ENCODE measurements around the gene STAT5A. TPM values are rescaled to one million over a fixed set of nuclear protein-coding genes. Genes with fewer than 3 reads are reported as not detected.
"Not testable (repeated sequence)": the region's sequence is repeated elsewhere in the genome, so short reads cannot be mapped to it uniquely, and the experiment has no call there.

Gene STAT5A
- total RNA-seq, 4 donors from 2014 or later: 31.9 to 46.1 (median 34.0) TPM

DNA sequence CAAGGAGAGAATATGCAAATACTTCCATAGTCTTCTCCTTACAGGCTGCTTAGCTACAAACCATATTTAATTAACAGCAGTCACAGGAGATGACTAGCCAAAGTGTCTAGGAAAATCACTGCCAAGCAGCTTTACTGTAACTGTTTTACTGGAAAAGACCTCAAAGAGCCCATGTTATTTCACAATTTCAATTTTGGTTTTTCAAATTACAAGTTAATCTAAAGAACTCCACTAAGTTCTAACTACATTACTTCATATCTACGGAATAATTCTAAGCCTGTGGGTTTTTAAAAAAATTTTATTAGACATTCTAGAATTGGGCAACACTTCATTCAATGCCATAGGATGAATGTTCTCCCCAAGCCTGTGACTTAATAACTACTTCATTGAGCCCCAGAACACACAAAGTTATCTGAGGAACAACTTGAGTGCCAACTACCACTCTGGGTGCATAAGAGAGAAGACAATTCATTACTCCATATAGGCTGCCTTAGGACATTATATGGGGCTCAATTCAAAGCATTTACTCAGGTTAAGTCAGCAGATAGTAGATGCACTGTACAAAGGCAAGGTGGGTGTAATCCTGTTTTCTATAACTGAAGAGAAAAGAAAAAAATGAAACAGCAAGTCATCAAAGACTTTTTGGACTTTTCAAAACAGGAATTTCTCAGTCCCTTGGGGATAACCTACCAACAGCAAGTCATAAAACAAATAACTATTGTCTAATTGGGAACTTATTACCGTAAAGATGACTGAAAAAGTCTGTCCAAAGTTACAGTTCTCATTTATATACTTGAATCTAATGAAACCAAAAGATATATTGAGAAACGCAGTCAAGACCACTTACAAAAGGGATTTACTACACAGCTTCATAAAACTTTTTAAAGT is 66.9 kb downstream of the STAT5A start:
- Histone ChIP-seq H3K4me1 (peaks cover 33 to 60% of the 10 kb centered on the region in 2 donors), H3K36me3 (no peaks in the 10 kb centered on the region), H3K9me3 (no peaks in the 10 kb centered on the region), H3K27ac (peak overlapping the region; percentile 44 to 61 (median 60)), H3K4me3 (replicated peaks in 1 of 3) (no peak overlapping the region), H3K27me3 (no peaks in the 10 kb centered on the region)
- intact Hi-C loops (cut with DNase I): no loop called here
- TF ChIP-seq CTCF (IDR thresholded peaks at IDR 0.05) (no peak), POLR2A (IDR thresholded peaks at IDR 0.05) (no peak)
- WGBS, 2 donors: 48 to 57% methylated on average over 3 of the region's 3 CpGs
- DNase-seq: no peak

DNA sequence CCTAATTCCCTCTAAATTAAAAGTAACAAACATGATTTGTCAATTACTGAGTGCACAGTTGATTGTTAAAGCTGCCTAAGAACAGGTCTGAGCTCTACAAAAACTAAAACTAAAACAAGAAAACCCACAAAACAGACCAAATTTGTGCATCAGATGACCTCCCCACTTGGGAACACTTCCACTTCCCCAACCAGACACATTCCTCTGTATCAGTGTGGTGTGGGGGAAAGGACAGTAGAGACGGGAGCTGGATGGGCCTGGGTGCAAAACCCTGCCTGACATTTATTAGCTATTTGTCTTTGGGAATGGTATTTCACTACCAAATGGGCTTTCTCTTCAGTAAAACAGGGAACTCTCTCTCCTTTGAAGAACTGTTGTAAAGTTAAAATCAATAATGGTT is 70.1 kb downstream of the STAT5A start:
- TF ChIP-seq CTCF (IDR thresholded peaks at IDR 0.05) (no peak), POLR2A (IDR thresholded peaks at IDR 0.05) (no peak)
- no peak for DNase-seq
- Histone ChIP-seq H3K4me3 (replicated peaks in 1 of 3) (no peak overlapping the region), H3K27ac (peak overlapping the region in 2 of 3 donors; percentile 5 to 12), H3K27me3 (no peaks in the 10 kb centered on the region), H3K9me3 (no peaks in the 10 kb centered on the region), H3K36me3 (no peaks in the 10 kb centered on the region), H3K4me1 (peaks cover 38 to 71% of the 10 kb centered on the region in 2 donors)
- intact Hi-C loops (cut with DNase I): no loop called here
- 78 to 91% methylated on average over 1 of the region's 1 CpG for WGBS, 2 donors

DNA sequence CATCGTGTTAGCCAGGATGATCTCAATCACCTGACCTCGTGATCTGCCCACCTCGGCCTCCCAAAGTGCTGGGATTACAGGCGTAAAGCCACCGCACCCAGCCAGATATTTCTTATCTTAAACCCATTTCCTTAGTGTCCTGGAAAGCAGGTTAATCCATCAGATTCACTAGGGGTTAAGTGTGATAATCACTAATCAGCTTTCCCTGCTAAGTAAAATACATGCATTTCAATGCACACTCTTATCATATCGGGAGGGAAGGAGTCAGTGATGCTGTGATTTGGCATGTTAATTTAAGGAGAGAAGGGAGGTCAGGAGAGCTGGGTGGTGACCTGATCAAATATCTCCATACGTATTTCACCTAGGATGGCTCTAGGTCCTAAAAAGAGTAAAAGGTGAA is 70.8 kb downstream of the STAT5A start:
- intact Hi-C loops (cut with DNase I): no loop called here
- 86 to 91% methylated on average over 7 of the region's 7 CpGs for WGBS, 2 donors
- no peak for DNase-seq
- peaks cover 42 to 74% of the 10 kb centered on the region in 2 donors for H3K4me1 ChIP-seq
- H3K27me3 ChIP-seq: no peaks in the 10 kb centered on the region
- TF ChIP-seq POLR2A (IDR thresholded peaks at IDR 0.05) (no peak), CTCF (IDR thresholded peaks at IDR 0.05) (no peak)
- no peaks in the 10 kb centered on the region for H3K36me3 ChIP-seq
- peak overlapping the region in 1 of 3 donors; percentile 12 for H3K27ac ChIP-seq
- no peak overlapping the region for H3K4me3 ChIP-seq (replicated peaks in 1 of 3)
- no peaks in the 10 kb centered on the region for H3K9me3 ChIP-seq

DNA sequence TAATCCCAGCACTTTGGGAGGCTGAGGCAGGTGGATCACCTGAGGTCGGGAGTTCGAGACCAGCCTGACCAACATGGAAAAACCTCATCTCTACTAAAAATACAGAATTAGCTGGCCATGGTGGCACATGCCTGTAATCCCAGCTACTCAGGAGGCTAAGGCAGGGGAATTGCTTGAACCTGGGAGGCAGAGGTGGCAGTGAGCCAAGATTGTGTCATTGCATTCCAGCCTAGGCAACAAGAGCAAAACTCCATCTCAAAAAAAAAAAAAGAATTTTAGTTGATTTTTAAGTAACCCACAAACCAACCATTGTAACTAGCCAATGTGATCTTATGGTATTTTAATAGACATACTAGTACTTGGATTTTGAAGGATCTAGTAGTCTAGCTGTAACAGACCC is 72.1 kb downstream of the STAT5A start:
- Histone ChIP-seq H3K27ac (peak overlapping the region; percentile 91 to 96 (median 95)), H3K4me1 (peaks cover 51 to 75% of the 10 kb centered on the region in 2 donors)
- H3K27me3 ChIP-seq; H3K4me3 ChIP-seq (replicated peaks in 1 of 3); intact Hi-C loops (cut with DNase I); H3K36me3 ChIP-seq; H3K9me3 ChIP-seq: not testable (repeated sequence)
- DNase-seq: peak; percentile 46 to 61
- WGBS, 2 donors: 100% methylated on average over 2 of the region's 2 CpGs

Other genes starting within 250 kb of the STAT5A start
- gene C17orf113, start 237.9 kb upstream of the STAT5A start, total RNA-seq: 1 to 10 TPM; 1.2 to 3.7 (median 2.1) TPM
- gene ZNF385C, start 190.0 kb upstream of the STAT5A start, total RNA-seq: under 1 TPM in 2 of 4 donors, not detected in 2; 0.22 to 0.54 TPM
- gene DHX58, start 175.8 kb upstream of the STAT5A start, total RNA-seq: 10 to 100 TPM in 2 of 4 donors, 1 to 10 TPM in 2; 6.4 to 12.9 (median 9.7) TPM
- 10 to 100 TPM; 14.2 to 37.9 (median 23.3) TPM for gene KAT2A, start 167.1 kb upstream of the STAT5A start, total RNA-seq
- under 1 TPM in 1 of 4 donors, not detected in 3; 0.33 TPM for gene HSPB9, start 165.7 kb upstream of the STAT5A start, total RNA-seq
- 100 to 1,000 TPM; 116 to 208 (median 147) TPM for gene RAB5C, start 133.5 kb upstream of the STAT5A start, total RNA-seq
- not detected for gene KCNH4, start 107.4 kb upstream of the STAT5A start, total RNA-seq
- gene HCRT, start 103.0 kb upstream of the STAT5A start, total RNA-seq: not detected
- gene GHDC, start 94.0 kb upstream of the STAT5A start, total RNA-seq: 100 to 1,000 TPM in 2 of 4 donors, 10 to 100 TPM in 2; 48.4 to 254 (median 95.9) TPM
- gene STAT5B, start 12.1 kb upstream of the STAT5A start, total RNA-seq: 10 to 100 TPM; 57.6 to 72.6 (median 63.3) TPM
- 100 to 1,000 TPM; 147 to 292 (median 206) TPM for gene STAT3, start 99.9 kb downstream of the STAT5A start, total RNA-seq
- 100 to 1,000 TPM; 173 to 199 (median 187) TPM for gene CAVIN1, start 134.8 kb downstream of the STAT5A start, total RNA-seq
- gene ATP6V0A1, start 170.4 kb downstream of the STAT5A start, total RNA-seq: 100 to 1,000 TPM in 2 of 4 donors, 10 to 100 TPM in 2; 75.5 to 195 (median 121) TPM
- 100 to 1,000 TPM in 2 of 4 donors, 10 to 100 TPM in 2; 56.7 to 140 (median 101) TPM for gene NAGLU, start 247.7 kb downstream of the STAT5A start, total RNA-seq

Measured in thyroid gland (tissue), 4 donors.